ENCODE results near the gene ANO4. TPM values are rescaled to one million over a fixed set of nuclear protein-coding genes. Genes with fewer than 3 reads are reported as not detected.

Gene ANO4
- total RNA-seq, 1 experiment from 2014 or later: 5.7 TPM

DNA sequence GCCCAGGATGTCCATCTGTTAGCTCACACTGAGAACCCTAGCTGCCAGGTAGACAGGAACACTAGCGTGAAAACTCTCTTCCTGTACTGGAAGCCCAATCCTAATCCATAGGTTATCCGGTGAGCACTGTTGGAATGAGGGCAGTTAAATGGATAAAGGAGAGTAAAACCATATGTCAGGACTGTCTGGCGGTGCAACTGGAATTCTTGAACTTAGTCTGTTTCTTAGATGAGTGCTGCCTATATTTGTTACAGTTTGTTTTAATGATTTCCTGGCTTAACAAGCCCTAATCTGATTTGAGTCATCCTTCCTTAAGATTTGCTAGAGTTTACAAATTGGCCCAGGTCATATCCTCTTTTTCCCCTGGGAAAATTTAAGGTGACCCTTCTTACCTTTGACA is 104.7 kb downstream of the ANO4 start:
- Histone ChIP-seq H3K23ac (ENCODE audit: insufficient read length, low read depth, low read length) (no peak overlapping the region), H3K79me1 (ENCODE audit: insufficient read depth, low read depth, low read length, poor library complexity, severe bottlenecking) (no peaks in the 10 kb centered on the region), H4K20me1 (ENCODE audit: control insufficient read depth, insufficient read depth, insufficient read length) (no peaks in the 10 kb centered on the region), H3K14ac (ENCODE audit: insufficient read depth, low read length) (no peak overlapping the region), H2AK5ac (ENCODE audit: insufficient read length, low read length) (no peak overlapping the region), H2BK15ac (ENCODE audit: low read depth, low read length) (no peak overlapping the region), H2BK12ac (ENCODE audit: insufficient read length, low read depth, low read length) (no peak overlapping the region), H2BK5ac (ENCODE audit: insufficient read length, low read length) (no peak overlapping the region), H3K9ac (ENCODE audit: extremely low read depth, insufficient read length, low read length) (no peak overlapping the region), H4K91ac (ENCODE audit: insufficient read length, low read depth, low read length) (no peak overlapping the region), H3K23me2 (ENCODE audit: insufficient read length, low read depth, low read length, poor library complexity, severe bottlenecking) (no peaks in the 10 kb centered on the region), H3K27ac (ENCODE audit: insufficient read length, low read depth, low read length) (no peak overlapping the region), H3T11ph (ENCODE audit: low read length) (no peak overlapping the region), H3K27me3 (ENCODE audit: insufficient read depth, low read length) (no peaks in the 10 kb centered on the region), H2AFZ (ENCODE audit: low read length) (no peak overlapping the region), H4K8ac (replicated peaks; ENCODE audit: insufficient read length, low read depth, low read length) (no peak overlapping the region), H2BK20ac (ENCODE audit: low read depth, low read length, poor library complexity, severe bottlenecking) (no peak overlapping the region), H3K4me1 (ENCODE audit: insufficient read depth, low read length) (no peaks in the 10 kb centered on the region), H3K18ac (ENCODE audit: insufficient read length, low read depth, low read length) (no peak overlapping the region), H3K4ac (ENCODE audit: low read depth, low read length) (no peak overlapping the region), H3K79me2 (ENCODE audit: insufficient read depth, low read length) (no peaks in the 10 kb centered on the region), H2BK120ac (ENCODE audit: low read depth, low read length, poor library complexity, severe bottlenecking) (no peak overlapping the region), H3K9me3 (ENCODE audit: control insufficient read depth, low read depth, low read length) (no peaks in the 10 kb centered on the region), H3K4me2 (ENCODE audit: insufficient read depth, insufficient read length, low read length) (no peak overlapping the region), H4K5ac (ENCODE audit: insufficient read length, low read depth, low read length) (no peak overlapping the region), H3K56ac (ENCODE audit: insufficient read length, low read depth, low read length) (no peak overlapping the region)
- Mint-ChIP-seq H3K4me1 (no peaks in the 10 kb centered on the region), H3K4me3 (no peak overlapping the region), H3K36me3 (ENCODE audit: insufficient read depth in 1 of 3, low read depth in 3 of 3) (no peaks in the 10 kb centered on the region), H3K27ac (no peak overlapping the region), H3K27me3 (ENCODE audit: low read depth) (no peaks in the 10 kb centered on the region), H3K9me3 (no peaks in the 10 kb centered on the region)
- no peak for DNase-seq
- TF ChIP-seq, protein P1, sequence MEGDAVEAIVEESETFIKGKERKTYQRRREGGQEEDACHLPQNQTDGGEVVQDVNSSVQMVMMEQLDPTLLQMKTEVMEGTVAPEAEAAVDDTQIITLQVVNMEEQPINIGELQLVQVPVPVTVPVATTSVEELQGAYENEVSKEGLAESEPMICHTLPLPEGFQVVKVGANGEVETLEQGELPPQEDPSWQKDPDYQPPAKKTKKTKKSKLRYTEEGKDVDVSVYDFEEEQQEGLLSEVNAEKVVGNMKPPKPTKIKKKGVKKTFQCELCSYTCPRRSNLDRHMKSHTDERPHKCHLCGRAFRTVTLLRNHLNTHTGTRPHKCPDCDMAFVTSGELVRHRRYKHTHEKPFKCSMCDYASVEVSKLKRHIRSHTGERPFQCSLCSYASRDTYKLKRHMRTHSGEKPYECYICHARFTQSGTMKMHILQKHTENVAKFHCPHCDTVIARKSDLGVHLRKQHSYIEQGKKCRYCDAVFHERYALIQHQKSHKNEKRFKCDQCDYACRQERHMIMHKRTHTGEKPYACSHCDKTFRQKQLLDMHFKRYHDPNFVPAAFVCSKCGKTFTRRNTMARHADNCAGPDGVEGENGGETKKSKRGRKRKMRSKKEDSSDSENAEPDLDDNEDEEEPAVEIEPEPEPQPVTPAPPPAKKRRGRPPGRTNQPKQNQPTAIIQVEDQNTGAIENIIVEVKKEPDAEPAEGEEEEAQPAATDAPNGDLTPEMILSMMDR (conservative IDR thresholded peaks at IDR 0.05): no peak
- WGBS (ENCODE audit: extremely low coverage, insufficient read length, low lambda C conversion rate): no CpG with 5 or more reads among the region's 3 CpGs
